Measurements from ENCODE around the gene PLA2G6.

The PLA2G6 gene

DNA sequence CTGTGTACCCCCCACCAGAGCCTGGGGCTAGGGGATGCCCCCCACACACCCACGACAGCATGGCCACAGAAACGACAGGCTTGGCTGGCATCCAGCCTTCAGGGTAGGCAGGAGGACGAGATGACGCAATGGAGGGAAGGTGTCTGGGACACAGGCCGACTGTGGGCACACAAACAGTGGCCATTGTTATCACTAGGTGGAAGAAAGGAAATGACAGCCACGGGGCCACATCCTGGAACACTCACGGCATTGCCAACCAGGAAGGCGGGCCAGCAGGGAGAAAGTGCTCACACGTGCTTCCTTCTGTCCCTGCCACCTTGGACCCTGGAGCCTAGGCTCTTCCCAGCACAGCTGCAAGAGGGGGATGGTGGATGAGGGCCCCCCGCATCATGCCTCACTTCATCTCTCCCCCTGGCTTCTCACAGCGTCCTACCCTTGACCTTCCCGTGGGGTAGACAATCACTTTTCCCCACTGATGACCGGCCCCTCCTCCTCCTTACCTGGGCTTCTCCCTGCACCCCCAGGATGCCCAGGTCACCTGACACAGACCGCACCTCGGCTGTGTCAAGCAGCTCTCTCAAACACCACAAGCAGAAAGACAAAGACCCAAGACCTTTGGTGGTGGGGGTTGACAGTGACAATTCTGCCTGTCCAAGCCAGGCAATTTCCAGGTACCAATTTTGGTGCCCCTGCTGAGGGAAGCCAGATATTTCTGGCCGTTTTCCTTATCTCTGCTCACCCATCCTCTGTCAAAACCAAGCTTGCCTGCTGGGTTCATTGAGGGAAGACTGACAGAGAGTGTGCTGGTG is 8.6 kb downstream of the PLA2G6 start:
- Histone ChIP-seq H3K79me2 (ENCODE audit: insufficient read depth, low read length) (peaks cover 55% of the 10 kb centered on the region), H3K4me2 (ENCODE audit: insufficient read depth, low read length) (no peak overlapping the region), H3K4me1 (ENCODE audit: insufficient read depth, low read length) (peaks cover 8% of the 10 kb centered on the region), H3K4me3 (ENCODE audit: low read depth in 1 of 2, low read length in 2 of 2) (no peak overlapping the region), H3K27me3 (ENCODE audit: insufficient read depth, low read length, poor library complexity) (no peaks in the 10 kb centered on the region), H4K20me1 (ENCODE audit: insufficient read depth, low read length) (peaks cover 42% of the 10 kb centered on the region), H3K9ac (ENCODE audit: low read depth, low read length) (no peak overlapping the region), H3K27ac (ENCODE audit: low read length) (no peak overlapping the region), H3K36me3 (ENCODE audit: insufficient read depth, low read length) (peaks cover 45% of the 10 kb centered on the region), H3K9me3 (ENCODE audit: insufficient read depth, low read length, severe bottlenecking) (no peaks in the 10 kb centered on the region), H2AFZ (ENCODE audit: low read depth, low read length) (no peak overlapping the region)
- no peak for TF ChIP-seq EZH2 (IDR thresholded peaks at IDR 0.05; ENCODE audit: borderline replicate concordance, low read depth, low read length, severe bottlenecking)
- TF ChIP-seq, protein P1, sequence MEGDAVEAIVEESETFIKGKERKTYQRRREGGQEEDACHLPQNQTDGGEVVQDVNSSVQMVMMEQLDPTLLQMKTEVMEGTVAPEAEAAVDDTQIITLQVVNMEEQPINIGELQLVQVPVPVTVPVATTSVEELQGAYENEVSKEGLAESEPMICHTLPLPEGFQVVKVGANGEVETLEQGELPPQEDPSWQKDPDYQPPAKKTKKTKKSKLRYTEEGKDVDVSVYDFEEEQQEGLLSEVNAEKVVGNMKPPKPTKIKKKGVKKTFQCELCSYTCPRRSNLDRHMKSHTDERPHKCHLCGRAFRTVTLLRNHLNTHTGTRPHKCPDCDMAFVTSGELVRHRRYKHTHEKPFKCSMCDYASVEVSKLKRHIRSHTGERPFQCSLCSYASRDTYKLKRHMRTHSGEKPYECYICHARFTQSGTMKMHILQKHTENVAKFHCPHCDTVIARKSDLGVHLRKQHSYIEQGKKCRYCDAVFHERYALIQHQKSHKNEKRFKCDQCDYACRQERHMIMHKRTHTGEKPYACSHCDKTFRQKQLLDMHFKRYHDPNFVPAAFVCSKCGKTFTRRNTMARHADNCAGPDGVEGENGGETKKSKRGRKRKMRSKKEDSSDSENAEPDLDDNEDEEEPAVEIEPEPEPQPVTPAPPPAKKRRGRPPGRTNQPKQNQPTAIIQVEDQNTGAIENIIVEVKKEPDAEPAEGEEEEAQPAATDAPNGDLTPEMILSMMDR (IDR thresholded peaks at IDR 0.05; ENCODE audit: borderline replicate concordance, extremely low read depth, low read length, poor library complexity, severe bottlenecking), result no peak
- no peak for DNase-seq
- ATAC-seq (ENCODE audit: insufficient read depth, low read depth), result no peak

DNA sequence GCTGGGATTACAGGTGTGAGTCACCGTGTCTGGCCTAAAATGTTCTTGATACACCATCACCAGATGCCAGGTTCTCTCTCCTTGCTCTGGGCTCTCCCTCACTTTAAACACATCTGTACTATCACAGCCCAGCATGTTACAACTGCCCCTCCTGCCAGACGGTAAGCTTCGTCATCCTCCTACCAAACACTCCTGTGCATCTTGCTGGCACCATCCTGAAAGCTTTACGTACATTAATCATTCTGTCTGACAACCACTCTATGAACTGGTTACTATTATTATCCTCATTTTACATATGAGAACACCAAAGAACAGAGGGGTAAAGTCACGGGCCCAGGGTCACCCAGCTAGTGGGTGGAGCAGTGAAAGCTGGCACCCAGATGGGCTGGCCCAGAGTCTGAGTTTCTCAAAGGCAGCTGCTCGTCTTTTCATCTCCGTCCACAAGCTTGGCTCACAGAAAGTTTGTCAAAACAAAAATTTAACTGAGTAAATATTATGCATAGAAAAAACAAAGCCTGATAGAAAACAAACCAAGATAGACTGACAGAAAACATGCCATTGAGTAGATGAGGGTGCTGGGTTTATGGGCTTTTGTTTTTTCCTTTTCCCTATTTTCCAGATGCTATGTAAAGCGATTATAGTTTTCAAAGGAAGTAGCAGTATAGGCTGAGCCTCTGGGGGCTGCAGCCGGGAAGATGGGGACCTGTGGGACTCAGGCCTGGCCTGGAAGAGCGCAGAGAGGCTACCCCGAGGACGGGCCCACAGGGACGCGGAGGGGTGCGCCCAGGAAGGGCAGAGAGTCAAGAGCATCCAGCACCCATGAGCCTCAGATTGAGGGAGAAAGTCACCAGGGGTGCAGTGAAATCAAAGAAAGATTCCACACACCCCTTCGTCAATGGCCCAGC is 9.5 kb downstream of the PLA2G6 start:
- Histone ChIP-seq H3K79me2 (ENCODE audit: insufficient read depth, low read length) (peaks cover 50% of the 10 kb centered on the region), H2AFZ (ENCODE audit: low read depth, low read length) (no peak overlapping the region), H3K9ac (ENCODE audit: low read depth, low read length) (no peak overlapping the region), H3K27me3 (ENCODE audit: insufficient read depth, low read length, poor library complexity) (no peaks in the 10 kb centered on the region), H3K4me2 (ENCODE audit: insufficient read depth, low read length) (no peak overlapping the region), H4K20me1 (ENCODE audit: insufficient read depth, low read length) (peaks cover 46% of the 10 kb centered on the region), H3K4me3 (ENCODE audit: low read depth in 1 of 2, low read length in 2 of 2) (no peak overlapping the region), H3K27ac (ENCODE audit: low read length) (no peak overlapping the region), H3K36me3 (ENCODE audit: insufficient read depth, low read length) (peaks cover 53% of the 10 kb centered on the region), H3K4me1 (ENCODE audit: insufficient read depth, low read length) (peaks cover 4% of the 10 kb centered on the region; the same call in 1 of the 2 replicates), H3K9me3 (ENCODE audit: insufficient read depth, low read length, severe bottlenecking) (no peaks in the 10 kb centered on the region)
- no peak for TF ChIP-seq EZH2 (IDR thresholded peaks at IDR 0.05; ENCODE audit: borderline replicate concordance, low read depth, low read length, severe bottlenecking)
- TF ChIP-seq, protein P1 (IDR thresholded peaks at IDR 0.05; ENCODE audit: borderline replicate concordance, extremely low read depth, low read length, poor library complexity, severe bottlenecking), result no peak
- ATAC-seq (ENCODE audit: insufficient read depth, low read depth), result no peak
- no peak for DNase-seq

DNA sequence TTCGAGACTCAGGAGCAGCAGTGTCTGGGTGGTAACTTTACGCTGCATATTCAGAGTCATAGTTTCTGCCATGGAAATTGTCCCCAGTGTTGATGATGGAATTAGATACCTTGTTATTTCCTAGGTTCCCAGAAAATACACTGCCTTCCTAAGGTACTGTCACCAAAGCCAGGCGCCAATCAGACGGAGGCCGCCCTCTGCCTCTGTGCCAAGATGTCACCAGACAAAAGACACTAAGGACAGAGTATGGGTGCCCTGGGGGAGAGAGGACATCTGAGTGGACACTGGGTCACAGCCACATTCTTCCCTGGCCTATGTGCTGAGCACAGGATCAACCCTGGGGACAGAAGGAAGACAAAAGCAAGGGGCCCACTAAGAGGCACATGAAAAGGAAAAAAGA is 11.2 kb downstream of the PLA2G6 start:
- DNase-seq, result no peak
- Histone ChIP-seq H3K9ac (ENCODE audit: low read depth, low read length) (no peak overlapping the region), H3K4me1 (ENCODE audit: insufficient read depth, low read length) (no peaks in the 10 kb centered on the region), H4K20me1 (ENCODE audit: insufficient read depth, low read length) (peaks cover 34% of the 10 kb centered on the region), H3K79me2 (ENCODE audit: insufficient read depth, low read length) (peaks cover 34% of the 10 kb centered on the region), H3K4me2 (ENCODE audit: insufficient read depth, low read length) (no peak overlapping the region), H3K36me3 (ENCODE audit: insufficient read depth, low read length) (peaks cover 50% of the 10 kb centered on the region), H3K27ac (ENCODE audit: low read length) (no peak overlapping the region), H2AFZ (ENCODE audit: low read depth, low read length) (no peak overlapping the region), H3K4me3 (ENCODE audit: low read depth in 1 of 2, low read length in 2 of 2) (no peak overlapping the region), H3K9me3 (ENCODE audit: insufficient read depth, low read length, severe bottlenecking) (no peaks in the 10 kb centered on the region), H3K27me3 (ENCODE audit: insufficient read depth, low read length, poor library complexity) (no peaks in the 10 kb centered on the region)
- no peak for ATAC-seq (ENCODE audit: insufficient read depth, low read depth)
- TF ChIP-seq EZH2 (IDR thresholded peaks at IDR 0.05; ENCODE audit: borderline replicate concordance, low read depth, low read length, severe bottlenecking), result no peak
- TF ChIP-seq, protein P1 (IDR thresholded peaks at IDR 0.05; ENCODE audit: borderline replicate concordance, extremely low read depth, low read length, poor library complexity, severe bottlenecking), result no peak
